HCT116 (cell line): ENCODE measurements around the gene FOXN3. TPM values are rescaled to one million over a fixed set of nuclear protein-coding genes. Genes with fewer than 3 reads are reported as not detected.

ENCODE experiments used
- ATAC-seq: fragments of 200-7000 bp; cut with Tn5 transposase; 2 replicates; pipeline ENCODE4 v1.9.1; 2020; ENCODE audit warnings: mild to moderate bottlenecking, moderate library complexity
- BruUV-seq: library from RNA; stranded (reverse); fragments of 400-500 nt; replicated peaks from 2 replicates; lab custom pipeline; 2021; lab: Mats Ljungman, UMichigan
- CTCF ChIA-PET: fragments of 300-600 bp; sonication (Branson Sonifier 250); formaldehyde crosslinking; loops from one replicate; lab custom pipeline; 2021; ENCODE audit warnings: antibody characterized with exemption; lab: Charles Lee
- POLR2A ChIA-PET: fragments of 300-600, 350-600 bp; sonication (Branson Sonifier 250); formaldehyde crosslinking; loops from one replicate; lab custom pipeline; 2021; ENCODE audit warnings: antibody characterized with exemption; lab: Charles Lee
- RAD21 ChIA-PET, 2 experiments: fragments of 300-600 bp; sonication (Branson Sonifier 250); formaldehyde crosslinking; loops; one replicate each; lab custom pipeline; 2023; ENCODE audit warnings: low total read pairs in 2 of 2; ENCODE audit not compliant: uncharacterized antibody in 2 of 2, unreplicated experiment in 2 of 2, low non-redundant PET in 1 of 2; lab: Charles Lee
- DNase-seq: peaks from one replicate; pipeline ENCODE4 v3.0.0-alpha.2; 2010; ENCODE audit warnings: low read depth, low spot score
- H2AFZ ChIP-seq: fragments of 200-600 bp; shearing (Covaris generic), sonication (generic); 2 replicates; pipeline ENCODE4 v1.6.1; 2017; ENCODE audit warnings: low read depth, mixed run types, mixed read lengths, antibody characterized with exemption, low read length; ENCODE audit not compliant: poor library complexity, severe bottlenecking
- H3K27ac ChIP-seq: 2 replicates; pipeline ENCODE4 v1.5.1; 2012; ENCODE audit warnings: low read depth, low read length
- H3K27me3 ChIP-seq: fragments of 200-600 bp; sonication (generic); 2 replicates; pipeline ENCODE4 v1.6.1; 2016; ENCODE audit warnings: mixed run types, low read length, mixed read lengths; ENCODE audit not compliant: insufficient read depth
- H3K36me3 ChIP-seq, 2 experiments: fragments of 200-500 bp in 1 of 2; fragments of 200-600 bp in 1 of 2; sonication (Bioruptor generic) in 1 of 2; sonication (generic) in 1 of 2; 2 replicates each; pipeline versions ENCODE4 v1.5.1 to v1.6.1; 2014 to 2016; ENCODE audit warnings: low read length in 2 of 2, inconsistent platforms in 1 of 2, mixed read lengths in 1 of 2, mixed run types in 1 of 2; ENCODE audit not compliant: insufficient read depth in 2 of 2, control insufficient read depth in 1 of 2
- H3K4me1 ChIP-seq, 2 experiments: fragments of 200-600 bp in 1 of 2; sonication (generic) in 1 of 2; 2 replicates each; pipeline versions ENCODE4 v1.5.1 to v1.6.1; 2012 to 2017; ENCODE audit warnings: low read length in 2 of 2, inconsistent platforms in 1 of 2, mild to moderate bottlenecking in 1 of 2, mixed read lengths in 1 of 2, mixed run types in 1 of 2, moderate library complexity in 1 of 2; ENCODE audit not compliant: insufficient read depth in 2 of 2, control insufficient read depth in 1 of 2
- H3K4me2 ChIP-seq: fragments of 200-600 bp; sonication (generic); 2 replicates; pipeline ENCODE4 v1.6.1; 2017; ENCODE audit warnings: mixed run types, low read length, mixed read lengths
- H3K4me3 ChIP-seq, 2 experiments: fragments of 200-600 bp in 1 of 2; sonication (generic) in 1 of 2; replicated peaks in 1 of 2; 2 replicates each; pipeline ENCODE4 v1.5.1; 2011 to 2016; ENCODE audit warnings: low read length in 2 of 2, control low read depth in 1 of 2, low read depth in 1 of 2, mild to moderate bottlenecking in 1 of 2, mixed read lengths in 1 of 2, mixed run types in 1 of 2
- H3K79me2 ChIP-seq: fragments of 200-600 bp; sonication (generic); 2 replicates; pipeline ENCODE4 v1.6.1; 2017; ENCODE audit warnings: mild to moderate bottlenecking, mixed run types, low read length, moderate library complexity, mixed read lengths; ENCODE audit not compliant: insufficient read depth
- H3K9ac ChIP-seq: fragments of 200-600 bp; sonication (generic); 2 replicates; pipeline ENCODE4 v1.6.1; 2016; ENCODE audit warnings: low read length, mixed read lengths
- H3K9me2 ChIP-seq: fragments of 200-600 bp; sonication (generic), shearing (Covaris generic); 2 replicates; pipeline ENCODE4 v1.6.1; 2017; ENCODE audit warnings: mixed run types, mild to moderate bottlenecking, moderate library complexity; ENCODE audit not compliant: insufficient read depth
- H3K9me3 ChIP-seq, 2 experiments: fragments of 200-500 bp in 1 of 2; fragments of 200-600 bp in 1 of 2; sonication (Bioruptor generic) in 1 of 2; sonication (generic) in 1 of 2; 2 replicates each; pipeline ENCODE4 v1.6.1; 2014 to 2017; ENCODE audit warnings: low read length in 2 of 2, mixed read lengths in 2 of 2, inconsistent platforms in 1 of 2, low read depth in 1 of 2, mild to moderate bottlenecking in 1 of 2, mixed run types in 1 of 2, moderate library complexity in 1 of 2; ENCODE audit not compliant: control insufficient read depth in 1 of 2, insufficient read depth in 1 of 2
- H4K20me1 ChIP-seq: fragments of 200-600 bp; sonication (generic), shearing (Covaris generic); 2 replicates; pipeline ENCODE4 v1.6.1; 2017; ENCODE audit warnings: mixed run types, mild to moderate bottlenecking, moderate library complexity; ENCODE audit not compliant: insufficient read depth
- CBX3 ChIP-seq: IDR thresholded peaks from 2 replicates; pipeline ENCODE4 v1.6.1; 2012; ENCODE audit warnings: low read depth
- EZH2 ChIP-seq: fragments of 200-600 bp; sonication (generic); IDR thresholded peaks from 2 replicates; pipeline ENCODE4 v1.6.1; 2017; ENCODE audit warnings: antibody characterized with exemption, mixed run types
- FOSL1 ChIP-seq: IDR thresholded peaks from 2 replicates; pipeline ENCODE4 v1.6.1; 2012; ENCODE audit warnings: low read depth
- JUND ChIP-seq: IDR thresholded peaks from 2 replicates; pipeline ENCODE4 v1.6.1; 2012
- MAX ChIP-seq: IDR thresholded peaks from 2 replicates; pipeline ENCODE4 v1.6.1; 2012
- POLR2A ChIP-seq: IDR thresholded peaks from 2 replicates; pipeline ENCODE4 v1.7.0; 2011; ENCODE audit warnings: borderline replicate concordance; ENCODE audit not compliant: insufficient read depth, insufficient read length; ENCODE audit errors: extremely low read depth
- RAD21 ChIP-seq: IDR thresholded peaks from 2 replicates; pipeline ENCODE4 v1.6.1; 2012; ENCODE audit warnings: low read depth, mild to moderate bottlenecking
- SIN3A ChIP-seq: IDR thresholded peaks from 2 replicates; pipeline ENCODE4 v1.6.1; 2012; ENCODE audit warnings: low read depth
- intact Hi-C: fragments of 100-400 bp; cut with micrococcal nuclease; formaldehyde crosslinking; loops from 2 replicates; pipeline ENCODE4 v1.10.0; 2022
- total RNA-seq: library from RNA; stranded (reverse); gene quantifications from one replicate; pipeline ENCODE4 v1.2.1, GENCODE V29; 2021; ENCODE audit not compliant: unreplicated experiment
- TF ChIP-seq, protein P1 (sequence below): IDR thresholded peaks from 2 replicates; pipeline ENCODE4 v1.6.1; 2012

FOXN3 gene
- total RNA-seq, 1 experiment from 2014 or later, result 20.0 TPM

DNA sequence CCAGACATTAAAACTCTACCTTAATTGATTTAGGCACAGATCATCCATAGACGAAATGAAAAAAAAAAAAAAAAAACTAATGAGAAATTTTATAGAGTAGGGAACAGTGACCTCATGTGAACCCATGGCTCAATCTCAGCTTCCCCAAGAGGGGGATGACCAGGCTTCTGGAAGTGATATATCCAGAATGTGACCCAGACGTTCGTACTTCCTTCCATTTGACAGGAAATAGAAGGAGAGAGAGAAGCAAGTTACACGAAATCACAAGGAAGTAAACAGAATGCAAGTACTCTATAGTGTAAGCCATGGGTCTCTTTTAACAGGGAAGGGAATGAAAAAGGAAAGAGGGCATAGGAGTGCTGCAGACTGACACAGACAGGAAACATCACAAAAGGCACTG lies 10.1 kb downstream of the FOXN3 start:
- no TSS peak for BruUV-seq
- CTCF ChIA-PET, result no interaction called here
- Histone ChIP-seq H3K27ac (no peak overlapping the region), H4K20me1 (no peaks in the 10 kb centered on the region), H3K9me2 (no peaks in the 10 kb centered on the region), H3K36me3 (peaks cover 6% of the 10 kb centered on the region in 2 experiments; a peak in 3 of 4 replicates), H3K4me1 (peaks cover 0 to 12% of the 10 kb centered on the region in 2 experiments; a peak in 2 of 4 replicates), H3K27me3 (no peaks in the 10 kb centered on the region), H2AFZ (no peak overlapping the region), H3K4me3 (no peak overlapping the region), H3K4me2 (no peak overlapping the region), H3K9ac (no peak overlapping the region), H3K9me3 (no peaks in the 10 kb centered on the region), H3K79me2 (no peaks in the 10 kb centered on the region)
- ATAC-seq (no peak), DNase-seq (no peak)
- RAD21 ChIA-PET, result no interaction called here
- TF ChIP-seq CBX3 (no peak), MAX (no peak), EZH2 (no peak), FOSL1 (no peak), POLR2A (no peak), JUND (no peak), SIN3A (no peak)
- TF ChIP-seq, protein P1, sequence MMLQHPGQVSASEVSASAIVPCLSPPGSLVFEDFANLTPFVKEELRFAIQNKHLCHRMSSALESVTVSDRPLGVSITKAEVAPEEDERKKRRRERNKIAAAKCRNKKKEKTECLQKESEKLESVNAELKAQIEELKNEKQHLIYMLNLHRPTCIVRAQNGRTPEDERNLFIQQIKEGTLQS, result no peak
- intact Hi-C loops, result no loop called here
- POLR2A ChIA-PET, result interaction anchor here (0.7 kb wide), 1 partner anchor 93 kb away, joined by 3 read pairs; no protein-coding TSS in a partner anchor

- intact Hi-C loops, result no loop called here
- H2AFZ ChIP-seq, result no peak overlapping the region
- H3K9me2 ChIP-seq, result no peaks in the 10 kb centered on the region
- H3K27ac ChIP-seq, result no peak overlapping the region
- no TSS peak for BruUV-seq
- H3K9me3 ChIP-seq, result no peaks in the 10 kb centered on the region
- H3K4me2 ChIP-seq, result no peak overlapping the region
- ATAC-seq (no peak), DNase-seq (no peak)
- POLR2A ChIA-PET, result interaction anchor here (0.7 kb wide), 1 partner anchor 92 kb away, joined by 3 read pairs; no protein-coding TSS in a partner anchor
- TF ChIP-seq CBX3, result no peak
- no peak for TF ChIP-seq RAD21
- H3K79me2 ChIP-seq, result no peaks in the 10 kb centered on the region
- CTCF ChIA-PET, result no interaction called here
- no peak overlapping the region for H3K9ac ChIP-seq
- H3K4me1 ChIP-seq, result peaks cover 0 to 12% of the 10 kb centered on the region in 2 experiments; a peak in 2 of 4 replicates
- no peaks in the 10 kb centered on the region for H3K27me3 ChIP-seq
- RAD21 ChIA-PET, result no interaction called here
- no peaks in the 10 kb centered on the region for H4K20me1 ChIP-seq
- peaks cover 4% of the 10 kb centered on the region in 2 experiments; a peak in 2 of 4 replicates for H3K36me3 ChIP-seq
- H3K4me3 ChIP-seq, result no peak overlapping the region
These were observed 10.7 kb downstream of the FOXN3 start for GRCh38 chr14:89406361-89406760.
